RWPE2 (cell line): ENCODE data around the gene ACTR10.

Source experiments
- ATAC-seq: fragments of 200-7000 bp; cut with Tn5 transposase; 3 replicates; pipeline ENCODE4 v1.9.1; 2021; ENCODE audit warnings: low read depth
- DNase-seq: peaks from one replicate; pipeline ENCODE4 v3.0.0-alpha.2; 2020; ENCODE audit warnings: low spot score
- H3K27ac ChIP-seq: fragments of 450-650 bp; 2 replicates; pipeline ENCODE4 v1.5.1; 2017; ENCODE audit warnings: mild to moderate bottlenecking; ENCODE audit not compliant: poor library complexity, severe bottlenecking
- H3K27me3 ChIP-seq: fragments of 250-450 bp; sonication (Bioruptor Pico); 2 replicates; pipeline ENCODE4 v1.5.1; 2021; ENCODE audit warnings: mild to moderate bottlenecking, moderate library complexity; ENCODE audit not compliant: insufficient read depth, poor library complexity, severe bottlenecking
- H3K36me3 ChIP-seq: fragments of 250-450 bp; sonication (Bioruptor Pico); 2 replicates; pipeline ENCODE4 v1.5.1; 2020; ENCODE audit warnings: low read depth, mild to moderate bottlenecking, moderate library complexity
- H3K4me1 ChIP-seq: fragments of 250-450 bp; sonication (Bioruptor Pico); 2 replicates; pipeline ENCODE4 v1.5.1; 2021; ENCODE audit warnings: mild to moderate bottlenecking, moderate library complexity; ENCODE audit not compliant: insufficient read depth, poor library complexity, severe bottlenecking
- H3K4me3 ChIP-seq: fragments of 250-450 bp; sonication (Bioruptor Pico); 2 replicates; pipeline ENCODE4 v1.5.1; 2021; ENCODE audit warnings: mild to moderate bottlenecking, moderate library complexity; ENCODE audit not compliant: severe bottlenecking
- H3K9me3 ChIP-seq: fragments of 250-450 bp; sonication (Bioruptor Pico); 2 replicates; pipeline ENCODE4 v1.5.1; 2021; ENCODE audit warnings: mild to moderate bottlenecking, moderate library complexity; ENCODE audit not compliant: severe bottlenecking
- CTCF ChIP-seq: fragments of 450-650 bp; IDR thresholded peaks from one replicate; pipeline ENCODE4 v1.5.1; 2017; ENCODE audit warnings: mild to moderate bottlenecking, moderate library complexity; ENCODE audit not compliant: poor library complexity, severe bottlenecking

Gene ACTR10

GRCh38 chr14:58285132-58285531, 85.2 kb downstream of the ACTR10 start:
- H3K4me3 ChIP-seq: no peak overlapping the region
- H3K9me3 ChIP-seq: no peaks in the 10 kb centered on the region
- H3K27me3 ChIP-seq: no peaks in the 10 kb centered on the region
- H3K27ac ChIP-seq: no peak overlapping the region
- H3K36me3 ChIP-seq: peaks cover 87% of the 10 kb centered on the region
- ATAC-seq: no peak
- DNase-seq: no peak
- no peak for TF ChIP-seq CTCF
- peaks cover 40% of the 10 kb centered on the region for H3K4me1 ChIP-seq
